Measurements from ENCODE around the gene NRP2.

Gene NRP2

GRCh38 chr2:205806143-205806905 is 124.0 kb downstream of the NRP2 start:
- no peak for DNase-seq (ENCODE audit: low spot score)

- DNase-seq (ENCODE audit: low spot score), result no peak
These were observed 124.9 kb downstream of the NRP2 start for GRCh38 chr2:205807229-205807628.

- no peak for DNase-seq (ENCODE audit: low spot score)
These were observed 125.5 kb downstream of the NRP2 start for GRCh38 chr2:205807758-205808157.

- DNase-seq (ENCODE audit: low spot score), result no peak
These were observed 126.3 kb downstream of the NRP2 start for GRCh38 chr2:205808486-205809121.

GRCh38 chr2:205811387-205811786 is 129.1 kb downstream of the NRP2 start:
- DNase-seq (ENCODE audit: low spot score), result no peak

GRCh38 chr2:205814039-205814364 is 131.7 kb downstream of the NRP2 start:
- no peak for DNase-seq (ENCODE audit: low spot score)

GRCh38 chr2:205815673-205816072 is 133.4 kb downstream of the NRP2 start:
- DNase-seq (ENCODE audit: low spot score), result no peak

GRCh38 chr2:205816268-205816667 is 134.0 kb downstream of the NRP2 start:
- DNase-seq (ENCODE audit: low spot score), result no peak

- DNase-seq (ENCODE audit: low spot score), result no peak
These were observed 140.3 kb downstream of the NRP2 start for GRCh38 chr2:205822579-205822978.

- DNase-seq (ENCODE audit: low spot score), result no peak
These were observed 145.6 kb downstream of the NRP2 start for GRCh38 chr2:205827809-205828365.

GRCh38 chr2:205833864-205834263 is 151.6 kb downstream of the NRP2 start:
- DNase-seq (ENCODE audit: low spot score), result no peak

GRCh38 chr2:205834796-205835195 is 152.5 kb downstream of the NRP2 start:
- no peak for DNase-seq (ENCODE audit: low spot score)

- no peak for DNase-seq (ENCODE audit: low spot score)
These were observed 153.0 kb downstream of the NRP2 start for GRCh38 chr2:205835251-205835791.

- no peak for DNase-seq (ENCODE audit: low spot score)
These were observed 153.6 kb downstream of the NRP2 start for GRCh38 chr2:205835923-205836322.

GRCh38 chr2:205836477-205837221 is 154.3 kb downstream of the NRP2 start:
- DNase-seq (ENCODE audit: low spot score), result no peak

GRCh38 chr2:205837663-205838062 is 155.4 kb downstream of the NRP2 start:
- DNase-seq (ENCODE audit: low spot score), result no peak

- DNase-seq (ENCODE audit: low spot score), result no peak
These were observed 163.1 kb downstream of the NRP2 start for GRCh38 chr2:205845446-205845845.
